ENCODE measurements around the gene S100A6. TPM values are rescaled to one million over a fixed set of nuclear protein-coding genes. Genes with fewer than 3 reads are reported as not detected.

S100A6 gene
- total and polyA plus RNA-seq, 3 donors from 2014 or later: 30.9 to 372 (median 57.4) TPM

DNA sequence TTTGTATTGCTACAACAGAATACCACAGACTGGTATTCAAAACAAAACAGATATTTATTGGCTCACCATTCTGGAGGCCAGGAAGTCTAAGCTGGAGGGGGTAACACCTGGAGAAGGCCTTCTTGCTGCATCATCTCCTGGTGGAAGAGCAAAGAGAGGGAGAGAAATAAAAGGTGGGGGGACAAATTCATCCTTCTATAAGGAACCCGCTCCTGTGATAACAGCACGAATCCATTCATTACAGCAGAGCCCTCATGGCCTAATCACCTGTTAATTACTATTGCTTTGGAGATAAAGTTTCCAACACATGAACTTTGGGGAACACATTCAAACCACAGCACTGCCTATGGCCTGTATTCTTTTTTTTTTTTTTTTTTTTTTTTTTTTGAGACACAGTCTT lies 24.4 kb upstream of the S100A6 start:
- intact Hi-C loops (cut with DNase I; ENCODE audit: low total_unique reads): no loop called here
- no peaks in the 10 kb centered on the region for H3K27me3 ChIP-seq
- no peak for TF ChIP-seq POLR2A (IDR thresholded peaks at IDR 0.05)
- TF ChIP-seq, protein P1, sequence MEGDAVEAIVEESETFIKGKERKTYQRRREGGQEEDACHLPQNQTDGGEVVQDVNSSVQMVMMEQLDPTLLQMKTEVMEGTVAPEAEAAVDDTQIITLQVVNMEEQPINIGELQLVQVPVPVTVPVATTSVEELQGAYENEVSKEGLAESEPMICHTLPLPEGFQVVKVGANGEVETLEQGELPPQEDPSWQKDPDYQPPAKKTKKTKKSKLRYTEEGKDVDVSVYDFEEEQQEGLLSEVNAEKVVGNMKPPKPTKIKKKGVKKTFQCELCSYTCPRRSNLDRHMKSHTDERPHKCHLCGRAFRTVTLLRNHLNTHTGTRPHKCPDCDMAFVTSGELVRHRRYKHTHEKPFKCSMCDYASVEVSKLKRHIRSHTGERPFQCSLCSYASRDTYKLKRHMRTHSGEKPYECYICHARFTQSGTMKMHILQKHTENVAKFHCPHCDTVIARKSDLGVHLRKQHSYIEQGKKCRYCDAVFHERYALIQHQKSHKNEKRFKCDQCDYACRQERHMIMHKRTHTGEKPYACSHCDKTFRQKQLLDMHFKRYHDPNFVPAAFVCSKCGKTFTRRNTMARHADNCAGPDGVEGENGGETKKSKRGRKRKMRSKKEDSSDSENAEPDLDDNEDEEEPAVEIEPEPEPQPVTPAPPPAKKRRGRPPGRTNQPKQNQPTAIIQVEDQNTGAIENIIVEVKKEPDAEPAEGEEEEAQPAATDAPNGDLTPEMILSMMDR (IDR thresholded peaks at IDR 0.05): no peak
- WGBS, 2 donors: 87 to 99% methylated on average over 2 of the region's 2 CpGs
- no peak overlapping the region for H3K27ac ChIP-seq
- H3K4me3 ChIP-seq: no peak overlapping the region
- no peaks in the 10 kb centered on the region for H3K36me3 ChIP-seq (ENCODE audit: low read depth, missing control alignments)
- no peak for DNase-seq
- peaks cover under 1% of the 10 kb centered on the region for H3K4me1 ChIP-seq
- H3K9me3 ChIP-seq: no peaks in the 10 kb centered on the region

DNA sequence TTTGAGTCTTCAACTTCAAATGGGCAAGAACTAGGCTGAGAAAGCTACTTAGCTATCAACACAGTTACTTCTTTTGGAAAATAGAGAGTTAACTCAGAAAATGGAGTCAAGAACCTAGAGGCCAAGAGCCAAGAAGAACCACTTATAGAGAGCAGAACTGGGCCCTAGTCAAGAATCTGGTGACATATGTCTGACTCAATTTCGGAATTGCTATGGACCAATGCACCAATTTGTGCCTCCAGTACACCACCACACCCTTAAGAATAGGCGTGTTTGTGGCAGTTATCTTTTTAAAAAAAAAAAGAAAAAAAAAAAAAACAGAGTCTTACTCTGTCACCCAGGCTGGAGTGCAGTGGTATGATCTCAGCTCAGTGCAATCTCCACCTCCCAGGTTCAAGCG lies 22.1 kb upstream of the S100A6 start:
- Histone ChIP-seq H3K36me3 (ENCODE audit: low read depth, missing control alignments) (no peaks in the 10 kb centered on the region), H3K27me3 (no peaks in the 10 kb centered on the region), H3K27ac (no peak overlapping the region), H3K9me3 (no peaks in the 10 kb centered on the region), H3K4me3 (no peak overlapping the region), H3K4me1 (peaks cover 7% of the 10 kb centered on the region)
- WGBS, 2 donors: 97 to 98% methylated on average over 3 of the region's 3 CpGs
- DNase-seq: no peak
- TF ChIP-seq, protein P1 (IDR thresholded peaks at IDR 0.05): no peak
- TF ChIP-seq POLR2A (IDR thresholded peaks at IDR 0.05): no peak
- intact Hi-C loops (cut with DNase I; ENCODE audit: low total_unique reads): no loop called here

DNA sequence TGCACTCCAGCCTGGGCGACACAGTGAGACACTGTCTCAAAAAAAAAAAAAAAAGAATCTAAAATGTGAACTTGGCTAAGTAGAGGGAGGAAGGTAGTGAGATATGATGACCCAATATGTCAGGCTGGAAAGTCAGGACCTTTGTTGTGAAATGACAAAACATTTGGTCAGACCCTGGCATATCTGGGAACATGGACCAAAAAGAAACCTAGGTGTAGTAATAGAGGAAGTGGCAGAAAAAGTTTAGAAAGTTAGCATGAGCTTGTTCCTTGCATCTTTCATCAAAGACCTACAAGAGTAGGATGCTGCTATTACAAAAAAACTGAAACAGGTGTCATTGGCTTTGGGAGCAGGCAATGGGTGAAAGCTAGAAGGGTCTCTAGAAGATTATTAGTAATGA lies 20.6 kb upstream of the S100A6 start:
- Histone ChIP-seq H3K4me1 (peaks cover 7% of the 10 kb centered on the region), H3K27ac (no peak overlapping the region), H3K9me3 (no peaks in the 10 kb centered on the region), H3K27me3 (no peaks in the 10 kb centered on the region), H3K4me3 (no peak overlapping the region), H3K36me3 (ENCODE audit: low read depth, missing control alignments) (no peaks in the 10 kb centered on the region)
- WGBS, 2 donors: 82 to 92% methylated on average over 1 of the region's 1 CpG
- intact Hi-C loops (cut with DNase I; ENCODE audit: low total_unique reads): no loop called here
- no peak for DNase-seq
- TF ChIP-seq, protein P1 (IDR thresholded peaks at IDR 0.05): no peak
- TF ChIP-seq POLR2A (IDR thresholded peaks at IDR 0.05): no peak

DNA sequence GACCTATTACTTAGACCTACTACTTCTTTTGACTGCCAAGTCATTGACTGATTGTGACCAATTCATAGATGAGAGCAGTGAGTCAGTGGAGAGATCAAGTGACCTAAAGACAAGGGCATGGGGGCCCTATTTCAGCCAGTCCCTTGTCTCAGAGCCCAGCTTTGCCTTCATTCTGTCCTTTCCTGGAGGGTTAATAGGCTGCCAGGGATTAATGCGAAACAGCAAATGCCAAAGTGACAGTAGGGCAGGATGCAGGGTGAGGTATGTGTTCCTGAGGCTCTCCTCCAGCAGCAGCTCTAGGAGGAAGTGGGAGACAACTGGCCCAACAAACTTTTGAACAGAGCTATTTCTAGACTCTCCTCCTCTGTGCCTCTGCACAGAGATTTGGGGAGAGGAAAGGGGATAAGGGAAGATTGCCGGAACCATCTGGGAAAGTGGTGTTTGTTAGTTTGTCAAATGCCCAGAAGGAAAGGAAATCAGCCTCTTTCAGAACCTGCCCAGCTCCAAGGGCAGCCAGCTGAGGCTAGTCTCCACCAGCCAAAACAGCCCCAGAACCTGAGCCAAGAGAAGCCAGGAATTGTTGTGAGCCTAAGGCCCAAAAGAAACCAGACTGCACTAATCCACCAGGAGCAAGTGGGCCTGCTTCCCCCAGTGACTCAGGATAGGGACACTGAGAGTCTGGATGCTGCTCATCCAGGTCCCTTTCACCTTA lies 18.2 kb upstream of the S100A6 start:
- 76 to 91% methylated on average over 2 of the region's 2 CpGs for WGBS, 2 donors
- no peaks in the 10 kb centered on the region for H3K9me3 ChIP-seq
- H3K36me3 ChIP-seq (ENCODE audit: low read depth, missing control alignments): no peaks in the 10 kb centered on the region
- no peaks in the 10 kb centered on the region for H3K27me3 ChIP-seq
- H3K27ac ChIP-seq: no peak overlapping the region
- TF ChIP-seq, protein P1 (IDR thresholded peaks at IDR 0.05): no peak
- no peak for TF ChIP-seq POLR2A (IDR thresholded peaks at IDR 0.05)
- no peak overlapping the region for H3K4me3 ChIP-seq
- no peak for DNase-seq
- intact Hi-C loops (cut with DNase I; ENCODE audit: low total_unique reads): no loop called here
- peaks cover 16% of the 10 kb centered on the region for H3K4me1 ChIP-seq

DNA sequence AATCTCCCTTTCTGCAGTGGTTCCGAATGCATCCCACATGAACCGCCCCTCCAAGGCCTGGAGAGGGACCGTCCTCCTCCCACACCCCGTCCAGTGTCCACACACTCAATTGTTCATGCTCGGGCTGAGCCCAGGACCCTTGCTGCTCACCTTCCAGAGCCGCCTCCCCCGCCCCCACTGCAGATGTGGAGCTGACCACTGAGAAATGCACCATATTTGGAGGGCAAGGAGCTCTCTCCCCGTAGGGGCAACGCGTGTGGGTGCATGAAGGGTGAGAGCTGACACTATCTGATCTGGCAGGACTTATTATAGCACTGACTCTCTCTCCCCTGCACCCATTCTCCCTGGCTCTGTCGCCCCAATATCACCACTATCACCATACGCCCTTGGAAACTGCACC lies 17.3 kb upstream of the S100A6 start:
- no peaks in the 10 kb centered on the region for H3K9me3 ChIP-seq
- H3K27ac ChIP-seq: no peak overlapping the region
- H3K36me3 ChIP-seq (ENCODE audit: low read depth, missing control alignments): no peaks in the 10 kb centered on the region
- TF ChIP-seq, protein P1 (IDR thresholded peaks at IDR 0.05): no peak
- TF ChIP-seq POLR2A (IDR thresholded peaks at IDR 0.05): no peak
- H3K27me3 ChIP-seq: no peaks in the 10 kb centered on the region
- intact Hi-C loops (cut with DNase I; ENCODE audit: low total_unique reads): no loop called here
- H3K4me3 ChIP-seq: no peak overlapping the region
- peaks cover 20% of the 10 kb centered on the region for H3K4me1 ChIP-seq
- no peak for DNase-seq
- 76 to 83% methylated on average over 12 of the region's 12 CpGs for WGBS, 2 donors
